H1 (cell line): Measurements from ENCODE around the gene EFNA3. TPM values are rescaled to one million over a fixed set of nuclear protein-coding genes. Genes with fewer than 3 reads are reported as not detected.

Experiments used
- CTCF ChIA-PET: fragments of 300-600 bp; sonication (Branson Sonifier 250); formaldehyde crosslinking; loops from one replicate; lab custom pipeline; 2021; ENCODE audit not compliant: partially characterized antibody; lab: Charles Lee
- POLR2A ChIA-PET: fragments of 300-600 bp; sonication (Branson Sonifier 250); formaldehyde crosslinking; loops from one replicate; lab custom pipeline; 2021; ENCODE audit warnings: inconsistent platforms; ENCODE audit not compliant: partially characterized antibody; lab: Charles Lee
- DNase-seq, 2 experiments: peaks; one replicate each; pipeline versions ENCODE4 v3.0.0 to v3.0.0-alpha.2; 2010 to 2022; ENCODE audit warnings: low spot score in 2 of 2, low read depth in 1 of 2, mixed read lengths in 1 of 2
- FAIRE-seq: peaks from 2 replicates; lab custom pipeline; 2011; peaks lifted over from hg19 to GRCh38; lab: Jason Lieb, UNC
- H2AFZ ChIP-seq: 2 replicates; pipeline ENCODE4 v1.8.1; 2012; ENCODE audit warnings: low read length, inconsistent platforms
- H2AK5ac ChIP-seq: 2 replicates; pipeline ENCODE4 v1.6.1; 2013; ENCODE audit warnings: low read depth, low read length
- H2BK120ac ChIP-seq: replicated peaks from 2 replicates; pipeline ENCODE3; 2013; ENCODE audit warnings: low read depth, low read length, inconsistent platforms
- H2BK12ac ChIP-seq: 2 replicates; pipeline ENCODE4 v1.6.1; 2013; ENCODE audit warnings: low read depth, low read length
- H2BK15ac ChIP-seq: 2 replicates; pipeline ENCODE4 v1.6.1; 2013; ENCODE audit warnings: low read length
- H2BK20ac ChIP-seq: 2 replicates; pipeline ENCODE4 v1.6.1; 2013; ENCODE audit warnings: low read length
- H2BK5ac ChIP-seq: 2 replicates; pipeline ENCODE4 v1.6.1; 2013; ENCODE audit warnings: low read depth, low read length
- H3K14ac ChIP-seq: 2 replicates; pipeline ENCODE4 v1.6.1; 2013; ENCODE audit warnings: inconsistent platforms; ENCODE audit not compliant: insufficient read length
- H3K18ac ChIP-seq: 2 replicates; pipeline ENCODE4 v1.6.1; 2013; ENCODE audit warnings: low read length; ENCODE audit errors: extremely low read depth
- H3K23ac ChIP-seq: 2 replicates; pipeline ENCODE4 v1.6.1; 2013; ENCODE audit warnings: inconsistent platforms; ENCODE audit not compliant: insufficient read length
- H3K23me2 ChIP-seq: 2 replicates; pipeline ENCODE4 v1.6.1; 2013; ENCODE audit warnings: low read depth, low read length
- H3K27ac ChIP-seq: 2 replicates; pipeline ENCODE4 v1.6.1; 2011; ENCODE audit warnings: low read depth, low read length, inconsistent platforms
- H3K27me3 ChIP-seq, 4 experiments: replicated peaks in 1 of 4; 1 replicate in 1 of 4; 2 replicates in 3 of 4; pipeline versions ENCODE4 v1.6.1 to v1.8.1; 2011 to 2013; ENCODE audit warnings: low read length in 3 of 4, mild to moderate bottlenecking in 3 of 4, inconsistent platforms in 2 of 4, mixed read lengths in 2 of 4, moderate library complexity in 1 of 4; ENCODE audit not compliant: control insufficient read depth in 3 of 4, insufficient read depth in 3 of 4; ENCODE audit errors: extremely low read depth in 1 of 4
- H3K36me3 ChIP-seq, 4 experiments: 2 replicates each; pipeline versions ENCODE4 v1.6.1 to v1.8.1; 2011 to 2013; ENCODE audit warnings: mild to moderate bottlenecking in 4 of 4, low read length in 3 of 4, moderate library complexity in 2 of 4, control low read depth in 1 of 4, inconsistent platforms in 1 of 4; ENCODE audit not compliant: insufficient read depth in 4 of 4, control insufficient read depth in 2 of 4
- H3K4ac ChIP-seq: replicated peaks from 2 replicates; pipeline ENCODE3; 2013; ENCODE audit warnings: low read length, low read depth, mixed read lengths, inconsistent platforms; ENCODE audit not compliant: insufficient read length
- H3K4me1 ChIP-seq, 4 experiments: replicated peaks in 1 of 4; 1 replicate in 1 of 4; 2 replicates in 3 of 4; pipeline versions ENCODE4 v1.6.1 to v1.8.1; 2011 to 2013; ENCODE audit warnings: low read length in 3 of 4, inconsistent platforms in 2 of 4, mixed read lengths in 1 of 4; ENCODE audit not compliant: insufficient read depth in 4 of 4, control insufficient read depth in 3 of 4
- H3K4me2 ChIP-seq, 2 experiments: 2 replicates each; pipeline versions ENCODE4 v1.6.1 to v1.8.1; 2011 to 2013; ENCODE audit warnings: low read depth in 2 of 2, low read length in 2 of 2, control low read depth in 1 of 2, inconsistent platforms in 1 of 2, mild to moderate bottlenecking in 1 of 2; ENCODE audit not compliant: insufficient read depth in 1 of 2
- H3K4me3 ChIP-seq, 4 experiments: fragments of 200-600, 300-600 bp in 1 of 4; sonication (generic), shearing (Covaris generic), sonication (Bioruptor Twin) in 1 of 4; 2 replicates each; pipeline versions ENCODE4 v1.5.1 to v1.8.1; 2011 to 2016; ENCODE audit warnings: low read length in 4 of 4, low read depth in 3 of 4, control low read depth in 2 of 4, inconsistent platforms in 2 of 4, mild to moderate bottlenecking in 2 of 4, mixed read lengths in 1 of 4, moderate library complexity in 1 of 4; ENCODE audit not compliant: insufficient read depth in 2 of 4; ENCODE audit errors: extremely low read depth in 1 of 4
- H3K56ac ChIP-seq: replicated peaks from 2 replicates; pipeline ENCODE3; 2013; ENCODE audit warnings: low read depth, mild to moderate bottlenecking, mixed read lengths, low read length, inconsistent platforms; ENCODE audit not compliant: insufficient read length
- H3K79me1 ChIP-seq: 2 replicates; pipeline ENCODE4 v1.6.1; 2013; ENCODE audit warnings: low read depth, low read length, control low read depth
- H3K79me2 ChIP-seq, 2 experiments: 2 replicates each; pipeline versions ENCODE4 v1.6.1 to v1.8.1; 2012 to 2013; ENCODE audit warnings: low read length in 2 of 2, mild to moderate bottlenecking in 2 of 2, inconsistent platforms in 1 of 2; ENCODE audit not compliant: insufficient read depth in 2 of 2, control insufficient read depth in 1 of 2
- H3K9ac ChIP-seq, 4 experiments: replicated peaks in 1 of 4; 1 replicate in 1 of 4; 2 replicates in 3 of 4; pipeline versions ENCODE4 v1.6.1 to v1.8.1; 2011 to 2013; ENCODE audit warnings: low read depth in 3 of 4, low read length in 3 of 4, control low read depth in 2 of 4, mild to moderate bottlenecking in 2 of 4, moderate library complexity in 2 of 4, inconsistent platforms in 1 of 4; ENCODE audit errors: extremely low read depth in 1 of 4
- H3K9me3 ChIP-seq, 2 experiments: 2 replicates each; pipeline versions ENCODE4 v1.6.1 to v1.8.1; 2012 to 2013; ENCODE audit warnings: mild to moderate bottlenecking in 2 of 2, moderate library complexity in 2 of 2, control low read depth in 1 of 2, inconsistent platforms in 1 of 2, low read depth in 1 of 2, low read length in 1 of 2, mixed read lengths in 1 of 2; ENCODE audit not compliant: insufficient read depth in 2 of 2
- H4K20me1 ChIP-seq, 2 experiments: replicated peaks in 1 of 2; 2 replicates each; pipeline versions ENCODE3 to v1.8.1; 2011 to 2013; ENCODE audit warnings: inconsistent platforms in 2 of 2, low read length in 2 of 2, mild to moderate bottlenecking in 1 of 2; ENCODE audit not compliant: insufficient read depth in 2 of 2, control insufficient read depth in 1 of 2
- H4K5ac ChIP-seq: 2 replicates; pipeline ENCODE4 v1.6.1; 2013; ENCODE audit warnings: low read length, low read depth, mixed read lengths, inconsistent platforms; ENCODE audit not compliant: insufficient read length
- H4K8ac ChIP-seq: 2 replicates; pipeline ENCODE4 v1.8.0; 2013; ENCODE audit warnings: mild to moderate bottlenecking, moderate library complexity, low read length, inconsistent platforms; ENCODE audit not compliant: insufficient read depth; ENCODE audit errors: extremely low read depth
- H4K91ac ChIP-seq: replicated peaks from 2 replicates; pipeline ENCODE3; 2013; ENCODE audit warnings: low read length, mixed read lengths, inconsistent platforms; ENCODE audit not compliant: insufficient read length
- POLR2AphosphoS5 ChIP-seq: IDR thresholded peaks from 2 replicates; pipeline ENCODE4 v1.6.1; 2011; ENCODE audit warnings: low read depth, low read length
- TBP ChIP-seq: IDR thresholded peaks from 2 replicates; pipeline ENCODE4 v1.6.1; 2011; ENCODE audit warnings: low read depth, low read length, improper control_type of control experiment
- WGBS, 2 experiments: shearing (Covaris generic) in 1 of 2; methylation state at CpG; one replicate each; pipeline versions ENCODE4 v1.1.6 to v1.1.7; 2013 to 2015; ENCODE audit warnings: low lambda C conversion rate in 2 of 2, mixed read lengths in 2 of 2, inconsistent platforms in 1 of 2, low coverage in 1 of 2, missing lambda C conversion rate in 1 of 2; ENCODE audit not compliant: insufficient replicate concordance in 2 of 2, insufficient coverage in 1 of 2, insufficient read length in 1 of 2; ENCODE audit errors: extremely low coverage in 1 of 2, missing lambda C conversion rate in 1 of 2; 5-methylcytosine and 5-hydroxymethylcytosine counted together
- polyA plus RNA-seq, 7 experiments: library from polyadenylated mRNA; depleted of rRNA in 3 of 7; stranded (reverse) in 5 of 7; unstranded in 2 of 7; fragments of >200 nt in 5 of 7; fragments of 200-250 nt in 2 of 7; gene quantifications; 1 replicate in 5 of 7; 2 replicates in 1 of 7; 4 replicates in 1 of 7; pipeline versions ENCODE4 v1.2.1 to v1.2.3, GENCODE V29; 2011 to 2013; ENCODE audit warnings: missing spikeins in 2 of 7, mixed read lengths in 2 of 7
- total RNA-seq: library from RNA; stranded (reverse); fragmentation: NEBNext Ultra II Directional; extraction: Animal tissue kit (Norgen Biotek cat#: 25700); gene quantifications from 2 replicates; pipeline ENCODE4 v1.2.1, GENCODE V29; 2021
- TF ChIP-seq, protein P1 (sequence below), 3 experiments: IDR thresholded peaks; 1 replicate in 2 of 3; 2 replicates in 1 of 3; pipeline versions ENCODE4 v1.5.1 to v1.6.1; 2011; ENCODE audit warnings: low read length in 3 of 3, mild to moderate bottlenecking in 3 of 3, inconsistent platforms in 2 of 3, low read depth in 1 of 3, moderate library complexity in 1 of 3; ENCODE audit not compliant: insufficient read depth in 1 of 3; ENCODE audit errors: control extremely low read depth in 1 of 3

Gene EFNA3
- total and polyA plus RNA-seq, 2 of the 8 experiments (the other 6 are each of a cell fraction or from before 2014, with no cell fraction given): 10.8 to 13.8 TPM

DNA sequence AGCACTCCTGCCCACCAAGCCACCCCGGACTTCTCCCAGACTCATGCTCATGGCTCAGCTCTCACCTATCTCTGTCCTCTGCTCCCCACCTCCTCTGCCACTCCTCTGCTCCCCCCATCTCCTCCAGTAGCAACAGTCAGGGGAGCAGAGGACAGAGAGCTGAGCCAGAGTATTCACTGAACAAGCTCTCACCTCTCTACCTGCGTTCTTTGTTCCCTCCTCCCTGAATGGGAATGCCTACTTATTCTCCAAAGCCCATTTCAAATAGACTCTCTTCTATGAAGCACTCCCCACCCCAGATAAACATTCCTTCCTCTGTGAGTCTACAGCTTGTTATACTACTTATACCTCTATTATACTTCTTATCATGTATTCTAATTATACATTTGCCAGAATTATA is 42.6 kb downstream of the EFNA3 start:
- CTCF ChIA-PET: interaction anchor here (0.8 to 2.8 kb wide), 9 partner anchors 13 to 56 kb away, joined by 3 to 13 read pairs (median 6); no protein-coding TSS in a partner anchor
- no peak overlapping the region for H3K9ac ChIP-seq
- no peak overlapping the region for H2BK20ac ChIP-seq
- no peak overlapping the region for H4K5ac ChIP-seq
- TF ChIP-seq POLR2AphosphoS5 (no peak), TBP (no peak)
- TF ChIP-seq, protein P1, sequence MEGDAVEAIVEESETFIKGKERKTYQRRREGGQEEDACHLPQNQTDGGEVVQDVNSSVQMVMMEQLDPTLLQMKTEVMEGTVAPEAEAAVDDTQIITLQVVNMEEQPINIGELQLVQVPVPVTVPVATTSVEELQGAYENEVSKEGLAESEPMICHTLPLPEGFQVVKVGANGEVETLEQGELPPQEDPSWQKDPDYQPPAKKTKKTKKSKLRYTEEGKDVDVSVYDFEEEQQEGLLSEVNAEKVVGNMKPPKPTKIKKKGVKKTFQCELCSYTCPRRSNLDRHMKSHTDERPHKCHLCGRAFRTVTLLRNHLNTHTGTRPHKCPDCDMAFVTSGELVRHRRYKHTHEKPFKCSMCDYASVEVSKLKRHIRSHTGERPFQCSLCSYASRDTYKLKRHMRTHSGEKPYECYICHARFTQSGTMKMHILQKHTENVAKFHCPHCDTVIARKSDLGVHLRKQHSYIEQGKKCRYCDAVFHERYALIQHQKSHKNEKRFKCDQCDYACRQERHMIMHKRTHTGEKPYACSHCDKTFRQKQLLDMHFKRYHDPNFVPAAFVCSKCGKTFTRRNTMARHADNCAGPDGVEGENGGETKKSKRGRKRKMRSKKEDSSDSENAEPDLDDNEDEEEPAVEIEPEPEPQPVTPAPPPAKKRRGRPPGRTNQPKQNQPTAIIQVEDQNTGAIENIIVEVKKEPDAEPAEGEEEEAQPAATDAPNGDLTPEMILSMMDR (IDR thresholded peaks at IDR 0.05; ENCODE audit: control extremely low read depth in 1 of 3, insufficient read depth in 1 of 3, low read depth in 1 of 3, low read length in 3 of 3): no peak
- no peaks in the 10 kb centered on the region for H4K20me1 ChIP-seq
- POLR2A ChIA-PET: interaction anchor here (0.7 to 2.4 kb wide), 3 partner anchors 9 to 14 kb away, joined by 3 to 11 read pairs (median 7); partner anchors contain the start of gene SLC50A1
- H2AK5ac ChIP-seq: no peak overlapping the region
- H4K8ac ChIP-seq: no peak overlapping the region
- H3K23ac ChIP-seq: no peak overlapping the region
- H3K9me3 ChIP-seq: no peaks in the 10 kb centered on the region
- H2BK120ac ChIP-seq: no peak overlapping the region
- DNase-seq (no peak), FAIRE-seq (no peak)
- H3K56ac ChIP-seq: no peak overlapping the region
- no peak overlapping the region for H3K4me2 ChIP-seq
- no peak overlapping the region for H3K4ac ChIP-seq
- no peak overlapping the region for H3K27ac ChIP-seq
- peaks cover 16 to 24% (median 21%) of the 10 kb centered on the region in 4 experiments for H3K27me3 ChIP-seq
- H3K18ac ChIP-seq: no peak overlapping the region
- peaks cover 3% of the 10 kb centered on the region for H3K23me2 ChIP-seq
- no peaks in the 10 kb centered on the region for H3K79me1 ChIP-seq
- no peaks in the 10 kb centered on the region for H3K79me2 ChIP-seq
- no peaks in the 10 kb centered on the region for H3K36me3 ChIP-seq
- no peak overlapping the region for H2BK5ac ChIP-seq
- no peak overlapping the region for H3K4me3 ChIP-seq
- H4K91ac ChIP-seq: no peak overlapping the region
- H2AFZ ChIP-seq: no peak overlapping the region
- H2BK15ac ChIP-seq: no peak overlapping the region
- peaks cover 0 to 16% (median 12%) of the 10 kb centered on the region in 4 experiments; a peak in 6 of 7 replicates for H3K4me1 ChIP-seq
- no peak overlapping the region for H3K14ac ChIP-seq
- no peak overlapping the region; the same call in 1 of the 2 replicates for H2BK12ac ChIP-seq
- WGBS, 2 experiments: 77% methylated on average over 2 of the region's 2 CpGs; no CpG with 5 or more reads in 1 of the 2 experiments
